Gastrocnemius medialis (tissue), 4 donors: ENCODE measurements around the gene ZNF304. TPM values are rescaled to one million over a fixed set of nuclear protein-coding genes. Genes with fewer than 3 reads are reported as not detected.

Experiments
- ATAC-seq, 2 donors: fragments of 150-250 bp; one replicate each; pipeline ENCODE4 v1.9.1; 2016
- DNase-seq, 2 donors: peaks; one replicate each; pipeline ENCODE4 v3.0.0-alpha.2; 2019
- H3K27ac ChIP-seq, 4 donors: fragments of 200-600 bp; sonication (generic); 1 replicate in 1 of 4; 2 replicates in 3 of 4; pipeline ENCODE4 v1.5.1; 2016 to 2018; ENCODE audit warnings: mild to moderate bottlenecking in 2 of 4, moderate library complexity in 1 of 4
- H3K27me3 ChIP-seq, 3 donors: fragments of 200-600 bp; sonication (generic) in 2 of 3; 1 replicate in 1 of 3; 2 replicates in 2 of 3; pipeline versions ENCODE4 v1.5.1 to v1.6.0; 2016 to 2019; ENCODE audit warnings: mild to moderate bottlenecking in 1 of 3, moderate library complexity in 1 of 3
- H3K36me3 ChIP-seq, 2 donors: fragments of 200-600 bp; sonication (generic) in 1 of 2; one replicate each; pipeline ENCODE4 v1.5.1; 2017 to 2018
- H3K4me1 ChIP-seq, 2 donors: fragments of 200-600 bp; sonication (generic) in 1 of 2; one replicate each; pipeline ENCODE4 v1.5.1; 2016 to 2017; ENCODE audit warnings: mild to moderate bottlenecking in 2 of 2
- H3K4me3 ChIP-seq, 4 donors: fragments of 200-600 bp; sonication (generic) in 3 of 4; 1 replicate in 1 of 4; 2 replicates in 3 of 4; pipeline ENCODE4 v1.5.1; 2016 to 2019; ENCODE audit warnings: mild to moderate bottlenecking in 2 of 4
- H3K9me3 ChIP-seq, 3 donors: fragments of 200-600 bp; sonication (generic) in 2 of 3; 1 replicate in 1 of 3; 2 replicates in 2 of 3; pipeline ENCODE4 v1.5.1; 2016 to 2019
- POLR2A ChIP-seq, 2 donors: fragments of 450-650 bp; IDR thresholded peaks; one replicate each; pipeline ENCODE4 v1.6.1; 2017; ENCODE audit warnings: antibody characterized with exemption in 2 of 2, mild to moderate bottlenecking in 2 of 2, moderate library complexity in 2 of 2
- in situ Hi-C, 4 donors: fragments of 200-750 bp; cut with MboI; loops; one replicate each; pipeline versions ENCODE4 v1.15.0 to v1.8.0; 2017; ENCODE audit warnings: low sequenced_read_pairs in 4 of 4
- intact Hi-C: fragments of 100-400 bp; cut with DNase I; formaldehyde crosslinking; loops from one replicate; pipeline ENCODE4 v1.15.1; 2023; ENCODE audit warnings: low total_unique reads
- total RNA-seq, 4 donors: library from RNA; depleted of rRNA; stranded (reverse); fragments of >200 nt; gene quantifications; one replicate each; pipeline versions ENCODE4 v1.1.0 to v1.2.3, GENCODE V29; 2016
- TF ChIP-seq, protein P1 (sequence below), 5 experiments: fragments of 450-650 bp in 3 of 5; fragments of 200-600 bp in 2 of 5; sonication (generic) in 2 of 5; IDR thresholded peaks in 4 of 5; conservative IDR thresholded peaks in 1 of 5; 1 replicate in 4 of 5; 2 replicates in 1 of 5; pipeline ENCODE4 v1.5.1; 2016 to 2019; ENCODE audit warnings: antibody characterized with exemption in 5 of 5, mild to moderate bottlenecking in 3 of 5, moderate library complexity in 3 of 5

Gene ZNF304
- total RNA-seq, 4 donors from 2014 or later, result 4.1 to 6.5 (median 4.8) TPM

GRCh38 chr19:57376151-57376550, 25.1 kb downstream of the ZNF304 start:
- Histone ChIP-seq H3K27ac (no peak overlapping the region), H3K27me3 (no peaks in the 10 kb centered on the region), H3K9me3 (peaks cover 3 to 16% (median 7%) of the 10 kb centered on the region in 3 donors), H3K36me3 (peaks cover 6 to 66% of the 10 kb centered on the region in 2 donors), H3K4me3 (no peak overlapping the region), H3K4me1 (no peaks in the 10 kb centered on the region)
- no peak for DNase-seq
- in situ Hi-C loops (no loop called here), intact Hi-C loops (no loop called here)
- TF ChIP-seq POLR2A (IDR thresholded peaks at IDR 0.05), result no peak
- TF ChIP-seq, protein P1, sequence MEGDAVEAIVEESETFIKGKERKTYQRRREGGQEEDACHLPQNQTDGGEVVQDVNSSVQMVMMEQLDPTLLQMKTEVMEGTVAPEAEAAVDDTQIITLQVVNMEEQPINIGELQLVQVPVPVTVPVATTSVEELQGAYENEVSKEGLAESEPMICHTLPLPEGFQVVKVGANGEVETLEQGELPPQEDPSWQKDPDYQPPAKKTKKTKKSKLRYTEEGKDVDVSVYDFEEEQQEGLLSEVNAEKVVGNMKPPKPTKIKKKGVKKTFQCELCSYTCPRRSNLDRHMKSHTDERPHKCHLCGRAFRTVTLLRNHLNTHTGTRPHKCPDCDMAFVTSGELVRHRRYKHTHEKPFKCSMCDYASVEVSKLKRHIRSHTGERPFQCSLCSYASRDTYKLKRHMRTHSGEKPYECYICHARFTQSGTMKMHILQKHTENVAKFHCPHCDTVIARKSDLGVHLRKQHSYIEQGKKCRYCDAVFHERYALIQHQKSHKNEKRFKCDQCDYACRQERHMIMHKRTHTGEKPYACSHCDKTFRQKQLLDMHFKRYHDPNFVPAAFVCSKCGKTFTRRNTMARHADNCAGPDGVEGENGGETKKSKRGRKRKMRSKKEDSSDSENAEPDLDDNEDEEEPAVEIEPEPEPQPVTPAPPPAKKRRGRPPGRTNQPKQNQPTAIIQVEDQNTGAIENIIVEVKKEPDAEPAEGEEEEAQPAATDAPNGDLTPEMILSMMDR (IDR thresholded peaks at IDR 0.05 in 4 of 5, conservative IDR thresholded peaks at IDR 0.05 in 1 of 5), result no peak
- no peak for ATAC-seq

- H3K9me3 ChIP-seq, result peaks cover 3 to 16% (median 7%) of the 10 kb centered on the region in 3 donors
- in situ Hi-C loops, result no loop called here
These were observed 26.6 kb downstream of the ZNF304 start for GRCh38 chr19:57377498-57378146.

DNA sequence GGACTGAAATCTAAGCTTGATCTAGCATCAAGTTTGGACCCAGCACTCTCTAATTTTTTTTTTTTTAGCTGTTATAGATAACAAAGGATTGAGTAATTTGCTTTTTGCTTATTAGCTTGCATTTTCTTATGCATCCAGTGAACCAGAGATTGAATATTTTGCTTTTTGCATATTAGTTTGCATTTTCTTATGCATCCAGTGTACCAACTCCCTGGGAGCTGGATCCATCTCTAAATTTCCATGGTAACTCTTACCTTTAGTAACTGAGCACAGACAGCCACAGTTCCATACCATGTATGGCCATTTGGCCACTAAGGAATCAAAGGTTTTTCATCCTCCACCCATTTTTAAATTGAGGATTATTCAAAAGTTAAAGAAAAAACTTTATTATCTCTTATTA, 29.9 kb downstream of the ZNF304 start:
- in situ Hi-C loops, result no loop called here
- peaks cover 3 to 16% (median 7%) of the 10 kb centered on the region in 3 donors for H3K9me3 ChIP-seq
- no peak for TF ChIP-seq POLR2A (IDR thresholded peaks at IDR 0.05)
- TF ChIP-seq, protein P1 (IDR thresholded peaks at IDR 0.05 in 4 of 5, conservative IDR thresholded peaks at IDR 0.05 in 1 of 5), result no peak

More at GRCh38 chr19:57377498-57378146, 26.6 kb downstream of the ZNF304 start:
- Histone ChIP-seq H3K27me3 (no peaks in the 10 kb centered on the region), H3K4me3 (no peak overlapping the region), H3K36me3 (peaks cover 6 to 51% of the 10 kb centered on the region in 2 donors), H3K4me1 (no peaks in the 10 kb centered on the region), H3K27ac (no peak overlapping the region)
- intact Hi-C loops, result no loop called here
- TF ChIP-seq, protein P1 (IDR thresholded peaks at IDR 0.05 in 4 of 5, conservative IDR thresholded peaks at IDR 0.05 in 1 of 5), result no peak
- TF ChIP-seq POLR2A (IDR thresholded peaks at IDR 0.05), result no peak
- ATAC-seq (no peak), DNase-seq (no peak)

DNA sequence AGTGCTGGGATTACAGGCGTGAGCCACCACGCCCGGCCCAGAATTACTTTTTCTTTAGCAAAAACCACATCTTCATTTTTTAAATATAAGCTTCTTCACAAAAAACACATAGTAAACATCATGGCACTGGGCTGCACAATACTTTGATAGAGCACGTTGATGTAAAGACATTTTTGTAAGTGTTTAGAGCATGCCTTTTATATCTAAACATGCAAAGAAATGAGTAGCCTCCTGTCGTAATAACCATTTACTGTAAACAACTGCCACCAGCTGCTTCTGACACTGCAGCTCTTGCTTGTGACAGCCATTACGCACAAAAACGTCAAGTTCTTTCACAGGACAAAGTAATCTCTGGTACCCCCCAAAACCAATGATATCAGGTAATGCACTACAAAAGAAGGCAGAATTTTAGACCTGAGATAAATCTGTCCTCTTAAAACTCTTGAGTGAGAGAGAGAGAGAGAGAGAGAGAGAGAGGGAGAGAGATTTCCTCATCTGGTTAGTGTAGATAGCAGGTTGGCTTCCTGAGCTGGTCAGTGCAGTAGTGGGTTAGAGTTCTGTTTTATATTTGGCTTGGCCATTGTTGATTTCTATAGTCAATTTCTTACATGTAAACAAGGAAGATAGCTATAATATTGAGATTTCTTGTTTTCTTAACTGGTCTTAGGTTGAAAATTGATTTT, 31.9 kb downstream of the ZNF304 start:
- intact Hi-C loops (no loop called here), in situ Hi-C loops (no loop called here)
- ATAC-seq (no peak), DNase-seq (no peak)
- Histone ChIP-seq H3K4me3 (no peak overlapping the region), H3K27ac (no peak overlapping the region), H3K4me1 (no peaks in the 10 kb centered on the region), H3K9me3 (peaks cover 2 to 4% (median 3%) of the 10 kb centered on the region in 3 donors), H3K27me3 (no peaks in the 10 kb centered on the region), H3K36me3 (peaks cover 2 to 10% of the 10 kb centered on the region in 2 donors)
- TF ChIP-seq, protein P1 (IDR thresholded peaks at IDR 0.05 in 4 of 5, conservative IDR thresholded peaks at IDR 0.05 in 1 of 5), result no peak
- no peak for TF ChIP-seq POLR2A (IDR thresholded peaks at IDR 0.05)

More for the DNA sequence above, 29.9 kb downstream of the ZNF304 start:
- Histone ChIP-seq H3K36me3 (peaks cover 6 to 25% of the 10 kb centered on the region in 2 donors), H3K27ac (no peak overlapping the region), H3K27me3 (no peaks in the 10 kb centered on the region), H3K4me3 (no peak overlapping the region), H3K4me1 (no peaks in the 10 kb centered on the region)
- DNase-seq (no peak), ATAC-seq (no peak)
- intact Hi-C loops, result no loop called here
